ENCODE data around the gene SSUH2. TPM values are rescaled to one million over a fixed set of nuclear protein-coding genes. Genes with fewer than 3 reads are reported as not detected.

The SSUH2 gene
- total and polyA plus RNA-seq, 2 of the 13 experiments (the other 11 are each of a cell fraction or from before 2014, with no cell fraction given), result 38.1 to 136 TPM

DNA sequence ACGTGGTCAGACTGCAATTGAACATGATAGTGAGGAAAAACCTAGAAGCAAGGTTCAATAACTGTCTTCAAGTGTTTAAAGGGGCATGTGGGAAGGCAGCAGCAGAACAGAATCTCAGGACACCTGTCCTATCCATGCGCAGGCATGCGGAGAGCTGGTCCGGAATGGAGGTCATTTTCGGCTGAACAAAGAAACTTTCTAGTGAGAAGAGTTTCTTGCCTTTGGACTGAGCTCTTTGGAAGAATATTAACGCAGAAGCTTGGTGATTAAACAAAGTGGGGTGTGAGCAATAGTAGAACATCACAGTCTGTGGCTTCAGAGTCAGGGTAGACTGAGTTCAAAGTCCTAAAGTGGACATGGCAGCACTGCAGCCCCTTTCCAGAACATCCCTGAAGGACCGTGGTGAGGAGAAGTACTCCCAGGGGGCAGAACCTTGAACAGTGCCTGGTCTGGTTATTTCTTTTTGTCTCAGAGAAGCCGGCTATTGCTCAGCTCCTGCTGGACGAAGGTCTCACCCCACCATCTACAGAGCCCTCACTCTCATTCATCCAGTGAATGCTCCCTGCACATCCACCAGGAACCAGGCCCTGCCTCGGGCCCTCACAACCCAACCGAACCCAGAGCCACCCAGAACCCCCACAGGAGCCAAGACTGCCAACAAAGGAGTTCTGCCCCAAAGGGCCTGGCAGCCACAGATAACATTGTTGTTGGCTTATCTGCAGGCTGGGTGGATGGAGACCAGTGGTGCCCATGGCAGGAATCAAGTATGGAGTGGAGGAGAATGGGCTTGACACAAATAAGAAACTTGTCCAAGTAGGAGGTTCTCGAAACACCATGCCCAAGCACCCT, 2.8 kb upstream of the SSUH2 start (continued):
- TF ChIP-seq KLF15 (CRISPR knock-in tag; IDR thresholded peaks at IDR 0.05; ENCODE audit: borderline replicate concordance) (0 out of 2 replicates have a peak, but pooled peaks have one; percentile 14), ZBTB7A (CRISPR knock-in tag; IDR thresholded peaks at IDR 0.05) (no peak), MBD4 (IDR thresholded peaks at IDR 0.05; ENCODE audit: borderline replicate concordance, low read length) (peak; percentile 34; the same call in 1 of the 2 replicates), AKAP8 (CRISPR knock-in tag; IDR thresholded peaks at IDR 0.05) (no peak), MIXL1 (CRISPR knock-in tag; IDR thresholded peaks at IDR 0.05) (peak; percentile 30; the same call in 1 of the 2 replicates), CENPT (CRISPR knock-in tag; IDR thresholded peaks at IDR 0.05; ENCODE audit: low read depth) (no peak), XBP1 (CRISPR knock-in tag; IDR thresholded peaks at IDR 0.05) (no peak), JDP2 (CRISPR knock-in tag; IDR thresholded peaks at IDR 0.05; ENCODE audit: borderline replicate concordance) (no peak), NFATC3 (CRISPR knock-in tag; IDR thresholded peaks at IDR 0.05) (peak; percentile 42; the same call in 1 of the 2 replicates), ZNF232 (CRISPR knock-in tag; IDR thresholded peaks at IDR 0.05; ENCODE audit: borderline replicate concordance) (peak; percentile 87; the same call in 1 of the 2 replicates), RBM39 (IDR thresholded peaks at IDR 0.05; ENCODE audit: low read depth, low read length, poor library complexity, severe bottlenecking) (peak; percentile 44), ZNF501 (CRISPR knock-in tag; IDR thresholded peaks at IDR 0.05) (peak; percentile 52), ZNF670 (CRISPR knock-in tag; IDR thresholded peaks at IDR 0.05; ENCODE audit: borderline replicate concordance) (no peak), FOXJ3 (CRISPR knock-in tag; IDR thresholded peaks at IDR 0.05; ENCODE audit: borderline replicate concordance) (0 out of 2 replicates have a peak, but pooled peaks have one; percentile 35)
- TF ChIP-seq, protein P1, sequence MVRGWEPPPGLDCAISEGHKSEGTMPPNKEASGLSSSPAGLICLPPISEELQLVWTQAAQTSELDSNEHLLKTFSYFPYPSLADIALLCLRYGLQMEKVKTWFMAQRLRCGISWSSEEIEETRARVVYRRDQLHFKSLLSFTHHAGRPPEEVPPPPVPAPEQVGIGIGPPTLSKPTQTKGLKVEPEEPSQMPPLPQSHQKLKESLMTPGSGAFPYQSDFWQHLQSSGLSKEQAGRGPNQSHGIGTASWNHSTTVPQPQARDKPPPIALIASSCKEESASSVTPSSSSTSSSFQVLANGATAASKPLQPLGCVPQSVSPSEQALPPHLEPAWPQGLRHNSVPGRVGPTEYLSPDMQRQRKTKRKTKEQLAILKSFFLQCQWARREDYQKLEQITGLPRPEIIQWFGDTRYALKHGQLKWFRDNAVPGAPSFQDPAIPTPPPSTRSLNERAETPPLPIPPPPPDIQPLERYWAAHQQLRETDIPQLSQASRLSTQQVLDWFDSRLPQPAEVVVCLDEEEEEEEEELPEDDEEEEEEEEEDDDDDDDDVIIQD (CRISPR knock-in tag; IDR thresholded peaks at IDR 0.05; ENCODE audit: low read depth), result peak; percentile 32; the same call in 1 of the 2 replicates
- TF ChIP-seq, protein P2, sequence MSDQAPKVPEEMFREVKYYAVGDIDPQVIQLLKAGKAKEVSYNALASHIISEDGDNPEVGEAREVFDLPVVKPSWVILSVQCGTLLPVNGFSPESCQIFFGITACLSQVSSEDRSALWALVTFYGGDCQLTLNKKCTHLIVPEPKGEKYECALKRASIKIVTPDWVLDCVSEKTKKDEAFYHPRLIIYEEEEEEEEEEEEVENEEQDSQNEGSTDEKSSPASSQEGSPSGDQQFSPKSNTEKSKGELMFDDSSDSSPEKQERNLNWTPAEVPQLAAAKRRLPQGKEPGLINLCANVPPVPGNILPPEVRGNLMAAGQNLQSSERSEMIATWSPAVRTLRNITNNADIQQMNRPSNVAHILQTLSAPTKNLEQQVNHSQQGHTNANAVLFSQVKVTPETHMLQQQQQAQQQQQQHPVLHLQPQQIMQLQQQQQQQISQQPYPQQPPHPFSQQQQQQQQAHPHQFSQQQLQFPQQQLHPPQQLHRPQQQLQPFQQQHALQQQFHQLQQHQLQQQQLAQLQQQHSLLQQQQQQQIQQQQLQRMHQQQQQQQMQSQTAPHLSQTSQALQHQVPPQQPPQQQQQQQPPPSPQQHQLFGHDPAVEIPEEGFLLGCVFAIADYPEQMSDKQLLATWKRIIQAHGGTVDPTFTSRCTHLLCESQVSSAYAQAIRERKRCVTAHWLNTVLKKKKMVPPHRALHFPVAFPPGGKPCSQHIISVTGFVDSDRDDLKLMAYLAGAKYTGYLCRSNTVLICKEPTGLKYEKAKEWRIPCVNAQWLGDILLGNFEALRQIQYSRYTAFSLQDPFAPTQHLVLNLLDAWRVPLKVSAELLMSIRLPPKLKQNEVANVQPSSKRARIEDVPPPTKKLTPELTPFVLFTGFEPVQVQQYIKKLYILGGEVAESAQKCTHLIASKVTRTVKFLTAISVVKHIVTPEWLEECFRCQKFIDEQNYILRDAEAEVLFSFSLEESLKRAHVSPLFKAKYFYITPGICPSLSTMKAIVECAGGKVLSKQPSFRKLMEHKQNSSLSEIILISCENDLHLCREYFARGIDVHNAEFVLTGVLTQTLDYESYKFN (CRISPR knock-in tag; conservative IDR thresholded peaks at IDR 0.05), result peak; percentile 82
- TF ChIP-seq, protein P3, sequence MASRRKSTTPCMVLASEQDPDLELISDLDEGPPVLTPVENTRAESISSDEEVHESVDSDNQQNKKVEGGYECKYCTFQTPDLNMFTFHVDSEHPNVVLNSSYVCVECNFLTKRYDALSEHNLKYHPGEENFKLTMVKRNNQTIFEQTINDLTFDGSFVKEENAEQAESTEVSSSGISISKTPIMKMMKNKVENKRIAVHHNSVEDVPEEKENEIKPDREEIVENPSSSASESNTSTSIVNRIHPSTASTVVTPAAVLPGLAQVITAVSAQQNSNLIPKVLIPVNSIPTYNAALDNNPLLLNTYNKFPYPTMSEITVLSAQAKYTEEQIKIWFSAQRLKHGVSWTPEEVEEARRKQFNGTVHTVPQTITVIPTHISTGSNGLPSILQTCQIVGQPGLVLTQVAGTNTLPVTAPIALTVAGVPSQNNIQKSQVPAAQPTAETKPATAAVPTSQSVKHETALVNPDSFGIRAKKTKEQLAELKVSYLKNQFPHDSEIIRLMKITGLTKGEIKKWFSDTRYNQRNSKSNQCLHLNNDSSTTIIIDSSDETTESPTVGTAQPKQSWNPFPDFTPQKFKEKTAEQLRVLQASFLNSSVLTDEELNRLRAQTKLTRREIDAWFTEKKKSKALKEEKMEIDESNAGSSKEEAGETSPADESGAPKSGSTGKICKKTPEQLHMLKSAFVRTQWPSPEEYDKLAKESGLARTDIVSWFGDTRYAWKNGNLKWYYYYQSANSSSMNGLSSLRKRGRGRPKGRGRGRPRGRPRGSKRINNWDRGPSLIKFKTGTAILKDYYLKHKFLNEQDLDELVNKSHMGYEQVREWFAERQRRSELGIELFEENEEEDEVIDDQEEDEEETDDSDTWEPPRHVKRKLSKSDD (CRISPR knock-in tag; IDR thresholded peaks at IDR 0.05; ENCODE audit: low read depth), result 0 out of 2 replicates have a peak, but pooled peaks have one; percentile 36

Measured in HepG2 (cell line).